Panc1 (cell line): ENCODE measurements around the gene SNCG. TPM values are rescaled to one million over a fixed set of nuclear protein-coding genes. Genes with fewer than 3 reads are reported as not detected.

Experiments
- ATAC-seq: fragments of 200-7000 bp; cut with Tn5 transposase; 2 replicates; pipeline ENCODE4 v1.9.1; 2020; ENCODE audit warnings: mild to moderate bottlenecking, moderate library complexity
- BruUV-seq: library from RNA; stranded (reverse); fragments of 400-500 nt; replicated peaks from 2 replicates; lab custom pipeline; 2021; lab: Mats Ljungman, UMichigan
- CTCF ChIA-PET: fragments of 300-600 bp; sonication (Branson Sonifier 250); formaldehyde crosslinking; loops from one replicate; lab custom pipeline; 2022; ENCODE audit warnings: antibody characterized with exemption; lab: Charles Lee
- POLR2A ChIA-PET: fragments of 300-600 bp; sonication (Branson Sonifier 250); formaldehyde crosslinking; loops from one replicate; lab custom pipeline; 2022; ENCODE audit warnings: antibody characterized with exemption; lab: Charles Lee
- DNase-seq: peaks from one replicate; pipeline ENCODE4 v3.0.0-alpha.2; 2010; ENCODE audit warnings: low read depth, low spot score
- H3K27ac ChIP-seq: 2 replicates; pipeline ENCODE4 v1.5.1; 2011; ENCODE audit warnings: mild to moderate bottlenecking, low read length, inconsistent platforms
- H3K27me3 ChIP-seq: fragments of 200-500 bp; sonication (Bioruptor generic); 2 replicates; pipeline ENCODE4 v1.6.0; 2014; ENCODE audit warnings: low read length, inconsistent platforms; ENCODE audit not compliant: control insufficient read depth, insufficient read depth
- H3K36me3 ChIP-seq: fragments of 200-500 bp; sonication (Bioruptor generic); 2 replicates; pipeline ENCODE4 v1.5.1; 2014; ENCODE audit warnings: inconsistent platforms, mild to moderate bottlenecking, low read length, moderate library complexity; ENCODE audit not compliant: control insufficient read depth, insufficient read depth
- H3K4me1 ChIP-seq: 2 replicates; pipeline ENCODE4 v1.5.1; 2011; ENCODE audit warnings: inconsistent platforms, mild to moderate bottlenecking, low read length, moderate library complexity; ENCODE audit not compliant: control insufficient read depth, insufficient read depth
- H3K4me3 ChIP-seq, 2 experiments: 2 replicates each; pipeline ENCODE4 v1.5.1; 2011 to 2012; ENCODE audit warnings: low read depth in 2 of 2, low read length in 2 of 2, mild to moderate bottlenecking in 2 of 2, inconsistent platforms in 1 of 2, moderate library complexity in 1 of 2
- H3K9me3 ChIP-seq: fragments of 200-500 bp; sonication (Bioruptor generic); 2 replicates; pipeline ENCODE4 v1.5.1; 2014; ENCODE audit warnings: low read depth, mild to moderate bottlenecking, inconsistent platforms, low read length, moderate library complexity; ENCODE audit not compliant: control insufficient read depth, insufficient read depth
- POLR2AphosphoS5 ChIP-seq: IDR thresholded peaks from 2 replicates; pipeline ENCODE4 v1.6.1; 2012; ENCODE audit warnings: mild to moderate bottlenecking, low read depth, low read length, moderate library complexity
- SIN3A ChIP-seq: IDR thresholded peaks from 2 replicates; pipeline ENCODE4 v1.6.1; 2012; ENCODE audit warnings: low read depth, mild to moderate bottlenecking, low read length, moderate library complexity, borderline replicate concordance; ENCODE audit not compliant: insufficient read depth
- TCF7L2 ChIP-seq: IDR thresholded peaks from 2 replicates; pipeline ENCODE4 v1.6.1; 2011; ENCODE audit warnings: mild to moderate bottlenecking, low read depth, low read length, inconsistent platforms
- in situ Hi-C: cut with HindIII; loops from 2 replicates; pipeline ENCODE4 v1.10.0; 2016; ENCODE audit warnings: low sequenced_read_pairs, low pct_unique_long_range_greater_than_20kb
- intact Hi-C: fragments of 100-400 bp; cut with micrococcal nuclease; formaldehyde crosslinking; loops from one replicate; pipeline ENCODE4 v1.10.0; 2022; ENCODE audit not compliant: unreplicated experiment
- total RNA-seq: library from RNA; stranded (reverse); gene quantifications from one replicate; pipeline ENCODE4 v1.2.1, GENCODE V29; 2021; ENCODE audit not compliant: unreplicated experiment
- TF ChIP-seq, protein P1 (sequence below), 2 experiments: IDR thresholded peaks; 2 replicates each; pipeline ENCODE4 v1.6.1; 2011 to 2012; ENCODE audit warnings: low read depth in 2 of 2, control low read depth in 1 of 2, low read length in 1 of 2, mild to moderate bottlenecking in 1 of 2, moderate library complexity in 1 of 2; ENCODE audit not compliant: insufficient read depth in 1 of 2
- TF ChIP-seq, protein P2 (sequence below): fragments of 450-650 bp; IDR thresholded peaks from 2 replicates; pipeline ENCODE4 v1.5.1; 2017; ENCODE audit warnings: mild to moderate bottlenecking

SNCG gene
- total RNA-seq, 1 experiment from 2014 or later, result 5.2 TPM

- Histone ChIP-seq H3K27ac (peak overlapping the region; percentile 70), H3K4me3 (no peak overlapping the region), H3K9me3 (no peaks in the 10 kb centered on the region), H3K27me3 (no peaks in the 10 kb centered on the region), H3K4me1 (peaks cover 51% of the 10 kb centered on the region), H3K36me3 (no peaks in the 10 kb centered on the region)
- ChIA-PET CTCF (interaction anchor here (0.8 kb wide), 1 partner anchor 22 kb away, joined by 3 read pairs; no protein-coding TSS in a partner anchor), POLR2A (no interaction called here)
- TF ChIP-seq, protein P1, sequence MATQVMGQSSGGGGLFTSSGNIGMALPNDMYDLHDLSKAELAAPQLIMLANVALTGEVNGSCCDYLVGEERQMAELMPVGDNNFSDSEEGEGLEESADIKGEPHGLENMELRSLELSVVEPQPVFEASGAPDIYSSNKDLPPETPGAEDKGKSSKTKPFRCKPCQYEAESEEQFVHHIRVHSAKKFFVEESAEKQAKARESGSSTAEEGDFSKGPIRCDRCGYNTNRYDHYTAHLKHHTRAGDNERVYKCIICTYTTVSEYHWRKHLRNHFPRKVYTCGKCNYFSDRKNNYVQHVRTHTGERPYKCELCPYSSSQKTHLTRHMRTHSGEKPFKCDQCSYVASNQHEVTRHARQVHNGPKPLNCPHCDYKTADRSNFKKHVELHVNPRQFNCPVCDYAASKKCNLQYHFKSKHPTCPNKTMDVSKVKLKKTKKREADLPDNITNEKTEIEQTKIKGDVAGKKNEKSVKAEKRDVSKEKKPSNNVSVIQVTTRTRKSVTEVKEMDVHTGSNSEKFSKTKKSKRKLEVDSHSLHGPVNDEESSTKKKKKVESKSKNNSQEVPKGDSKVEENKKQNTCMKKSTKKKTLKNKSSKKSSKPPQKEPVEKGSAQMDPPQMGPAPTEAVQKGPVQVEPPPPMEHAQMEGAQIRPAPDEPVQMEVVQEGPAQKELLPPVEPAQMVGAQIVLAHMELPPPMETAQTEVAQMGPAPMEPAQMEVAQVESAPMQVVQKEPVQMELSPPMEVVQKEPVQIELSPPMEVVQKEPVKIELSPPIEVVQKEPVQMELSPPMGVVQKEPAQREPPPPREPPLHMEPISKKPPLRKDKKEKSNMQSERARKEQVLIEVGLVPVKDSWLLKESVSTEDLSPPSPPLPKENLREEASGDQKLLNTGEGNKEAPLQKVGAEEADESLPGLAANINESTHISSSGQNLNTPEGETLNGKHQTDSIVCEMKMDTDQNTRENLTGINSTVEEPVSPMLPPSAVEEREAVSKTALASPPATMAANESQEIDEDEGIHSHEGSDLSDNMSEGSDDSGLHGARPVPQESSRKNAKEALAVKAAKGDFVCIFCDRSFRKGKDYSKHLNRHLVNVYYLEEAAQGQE (IDR thresholded peaks at IDR 0.05; ENCODE audit: insufficient read depth in 1 of 2, low read depth in 2 of 2, low read length in 1 of 2), result no peak
- TF ChIP-seq TCF7L2 (no peak), SIN3A (no peak), POLR2AphosphoS5 (no peak)
- TF ChIP-seq, protein P2, sequence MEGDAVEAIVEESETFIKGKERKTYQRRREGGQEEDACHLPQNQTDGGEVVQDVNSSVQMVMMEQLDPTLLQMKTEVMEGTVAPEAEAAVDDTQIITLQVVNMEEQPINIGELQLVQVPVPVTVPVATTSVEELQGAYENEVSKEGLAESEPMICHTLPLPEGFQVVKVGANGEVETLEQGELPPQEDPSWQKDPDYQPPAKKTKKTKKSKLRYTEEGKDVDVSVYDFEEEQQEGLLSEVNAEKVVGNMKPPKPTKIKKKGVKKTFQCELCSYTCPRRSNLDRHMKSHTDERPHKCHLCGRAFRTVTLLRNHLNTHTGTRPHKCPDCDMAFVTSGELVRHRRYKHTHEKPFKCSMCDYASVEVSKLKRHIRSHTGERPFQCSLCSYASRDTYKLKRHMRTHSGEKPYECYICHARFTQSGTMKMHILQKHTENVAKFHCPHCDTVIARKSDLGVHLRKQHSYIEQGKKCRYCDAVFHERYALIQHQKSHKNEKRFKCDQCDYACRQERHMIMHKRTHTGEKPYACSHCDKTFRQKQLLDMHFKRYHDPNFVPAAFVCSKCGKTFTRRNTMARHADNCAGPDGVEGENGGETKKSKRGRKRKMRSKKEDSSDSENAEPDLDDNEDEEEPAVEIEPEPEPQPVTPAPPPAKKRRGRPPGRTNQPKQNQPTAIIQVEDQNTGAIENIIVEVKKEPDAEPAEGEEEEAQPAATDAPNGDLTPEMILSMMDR, result no peak
- in situ Hi-C loops, result no loop called here
- DNase-seq, result no peak
- intact Hi-C loops, result no loop called here
- BruUV-seq, result no TSS peak
- no peak for ATAC-seq
These were observed 1.3 kb downstream of the SNCG start for GRCh38 chr10:86959737-86960002.

DNA sequence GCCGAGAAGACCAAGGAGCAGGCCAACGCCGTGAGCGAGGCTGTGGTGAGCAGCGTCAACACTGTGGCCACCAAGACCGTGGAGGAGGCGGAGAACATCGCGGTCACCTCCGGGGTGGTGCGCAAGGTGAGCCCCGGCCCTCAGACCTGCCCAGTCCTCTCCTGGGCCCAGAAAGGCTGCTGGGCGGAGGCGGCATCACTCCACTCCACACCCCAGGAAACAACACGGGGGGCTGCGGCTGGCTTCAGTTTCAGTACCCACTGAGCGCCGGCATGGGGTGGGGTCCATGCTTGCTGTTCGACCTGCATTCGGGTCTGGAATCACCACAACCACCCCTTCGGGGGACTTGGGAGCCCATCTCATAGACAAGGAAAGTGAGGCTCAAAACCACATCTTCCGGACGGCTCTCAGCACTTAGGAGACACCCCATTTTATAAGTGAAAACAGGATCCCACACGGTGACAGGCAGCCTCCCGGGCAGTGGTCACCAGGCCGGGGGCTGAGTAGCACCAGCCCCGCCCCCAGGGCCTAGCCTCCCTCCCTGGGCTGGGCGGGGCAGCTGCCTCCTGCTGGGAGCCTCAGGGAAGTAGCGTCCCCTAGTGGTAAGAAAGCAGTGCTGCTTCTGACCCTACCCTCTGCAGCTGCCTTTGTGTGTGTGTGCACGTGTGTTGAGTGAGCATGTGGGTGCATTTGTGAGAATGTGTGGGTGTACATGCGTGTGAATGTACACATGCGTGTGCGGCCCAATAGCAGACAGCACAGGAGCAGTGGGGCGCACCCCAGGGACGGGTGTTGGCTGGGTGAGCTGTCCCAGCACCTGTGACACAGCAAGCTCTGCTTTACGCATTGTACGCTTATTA, 1.8 kb downstream of the SNCG start:
- no peak overlapping the region for H3K4me3 ChIP-seq
- in situ Hi-C loops, result no loop called here

More for the DNA sequence above, 1.8 kb downstream of the SNCG start:
- TF ChIP-seq, protein P1 (IDR thresholded peaks at IDR 0.05; ENCODE audit: insufficient read depth in 1 of 2, low read depth in 2 of 2, low read length in 1 of 2), result 0 out of 4 replicates have a peak, but pooled peaks of 1 of the 2 experiments have one; percentile 31
- no peak for TF ChIP-seq TCF7L2
- no peak for TF ChIP-seq SIN3A
- TF ChIP-seq, protein P2, result peak; percentile 100
- no peak for TF ChIP-seq POLR2AphosphoS5
- BruUV-seq, result no TSS peak
- POLR2A ChIA-PET, result no interaction called here
- CTCF ChIA-PET, result interaction anchor here (0.5 to 1.4 kb wide), 9 partner anchors 11 to 615 kb away, joined by 3 to 9 read pairs (median 5); no protein-coding TSS in a partner anchor
- no peaks in the 10 kb centered on the region for H3K9me3 ChIP-seq
- no peaks in the 10 kb centered on the region for H3K36me3 ChIP-seq
- peaks cover 46% of the 10 kb centered on the region for H3K4me1 ChIP-seq
- peak overlapping the region; percentile 70 for H3K27ac ChIP-seq
- intact Hi-C loops, result no loop called here
- ATAC-seq, result peak; percentile 76
- DNase-seq, result no peak
- H3K27me3 ChIP-seq, result no peaks in the 10 kb centered on the region
